ENCODE data around the gene HOXD13. TPM values are rescaled to one million over a fixed set of nuclear protein-coding genes. Genes with fewer than 3 reads are reported as not detected.

Gene HOXD13
- total and polyA plus RNA-seq, 2 donors (not counting 1 experiment from before 2014, with no cell fraction given) = not detected

GRCh38 chr2:176132205-176133171 is 40.0 kb downstream of the HOXD13 start:
- TF ChIP-seq, protein P1, sequence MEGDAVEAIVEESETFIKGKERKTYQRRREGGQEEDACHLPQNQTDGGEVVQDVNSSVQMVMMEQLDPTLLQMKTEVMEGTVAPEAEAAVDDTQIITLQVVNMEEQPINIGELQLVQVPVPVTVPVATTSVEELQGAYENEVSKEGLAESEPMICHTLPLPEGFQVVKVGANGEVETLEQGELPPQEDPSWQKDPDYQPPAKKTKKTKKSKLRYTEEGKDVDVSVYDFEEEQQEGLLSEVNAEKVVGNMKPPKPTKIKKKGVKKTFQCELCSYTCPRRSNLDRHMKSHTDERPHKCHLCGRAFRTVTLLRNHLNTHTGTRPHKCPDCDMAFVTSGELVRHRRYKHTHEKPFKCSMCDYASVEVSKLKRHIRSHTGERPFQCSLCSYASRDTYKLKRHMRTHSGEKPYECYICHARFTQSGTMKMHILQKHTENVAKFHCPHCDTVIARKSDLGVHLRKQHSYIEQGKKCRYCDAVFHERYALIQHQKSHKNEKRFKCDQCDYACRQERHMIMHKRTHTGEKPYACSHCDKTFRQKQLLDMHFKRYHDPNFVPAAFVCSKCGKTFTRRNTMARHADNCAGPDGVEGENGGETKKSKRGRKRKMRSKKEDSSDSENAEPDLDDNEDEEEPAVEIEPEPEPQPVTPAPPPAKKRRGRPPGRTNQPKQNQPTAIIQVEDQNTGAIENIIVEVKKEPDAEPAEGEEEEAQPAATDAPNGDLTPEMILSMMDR (conservative IDR thresholded peaks at IDR 0.05 in 1 of 2, IDR thresholded peaks at IDR 0.05 in 1 of 2; ENCODE audit: low read depth in 1 of 2, low read length in 2 of 2) = no peak
- peak; percentile 73 for TF ChIP-seq EZH2 (IDR thresholded peaks at IDR 0.05; ENCODE audit: low read length, missing control alignments)
- no peaks in the 10 kb centered on the region for H4K20me1 ChIP-seq (ENCODE audit: control insufficient read depth, extremely low read depth, insufficient read depth, low read length)
- peak overlapping the region; percentile 58 for H3K4me2 ChIP-seq (ENCODE audit: extremely low read depth, insufficient read depth, low read length)
- DNase-seq (ENCODE audit: low read depth in 2 of 2) = peak in 1 of 2 donors; percentile 47
- no peaks in the 10 kb centered on the region for H3K9me3 ChIP-seq (ENCODE audit: control insufficient read depth, insufficient read depth, low read depth, low read length)
- no peaks in the 10 kb centered on the region for H3K4me1 ChIP-seq (ENCODE audit: control insufficient read depth, extremely low read depth, insufficient read depth, low read length)
- H2AFZ ChIP-seq (ENCODE audit: low read length) = no peak overlapping the region
- H3K9ac ChIP-seq (ENCODE audit: insufficient read depth, low read length) = no peak overlapping the region
- H3K36me3 ChIP-seq (ENCODE audit: control insufficient read depth, insufficient read depth, low read length) = no peaks in the 10 kb centered on the region
- peak overlapping the region in 2 of 4 experiments; percentile 23 to 47 for H3K4me3 ChIP-seq (replicated peaks in 1 of 4; ENCODE audit: control extremely low read depth in 1 of 4, insufficient read depth in 1 of 4, low read depth in 3 of 4, low read length in 4 of 4)
- H3K27ac ChIP-seq (ENCODE audit: insufficient read depth, low read length) = no peak overlapping the region
- peaks cover 83% of the 10 kb centered on the region for H3K27me3 ChIP-seq (ENCODE audit: control insufficient read depth, insufficient read depth, low read length)
- H3K79me2 ChIP-seq (ENCODE audit: control insufficient read depth, insufficient read depth, low read length) = no peaks in the 10 kb centered on the region

- Histone ChIP-seq H3K4me1 (ENCODE audit: control insufficient read depth, extremely low read depth, insufficient read depth, low read length) (no peaks in the 10 kb centered on the region), H3K79me2 (ENCODE audit: control insufficient read depth, insufficient read depth, low read length) (no peaks in the 10 kb centered on the region), H3K36me3 (ENCODE audit: control insufficient read depth, insufficient read depth, low read length) (no peaks in the 10 kb centered on the region), H3K4me3 (replicated peaks in 1 of 4; ENCODE audit: control extremely low read depth in 1 of 4, insufficient read depth in 1 of 4, low read depth in 3 of 4, low read length in 4 of 4) (no peak overlapping the region), H2AFZ (ENCODE audit: low read length) (no peak overlapping the region), H3K27ac (ENCODE audit: insufficient read depth, low read length) (no peak overlapping the region), H3K9me3 (ENCODE audit: control insufficient read depth, insufficient read depth, low read depth, low read length) (no peaks in the 10 kb centered on the region), H3K4me2 (ENCODE audit: extremely low read depth, insufficient read depth, low read length) (no peak overlapping the region), H4K20me1 (ENCODE audit: control insufficient read depth, extremely low read depth, insufficient read depth, low read length) (no peaks in the 10 kb centered on the region), H3K27me3 (ENCODE audit: control insufficient read depth, insufficient read depth, low read length) (peaks cover 86% of the 10 kb centered on the region), H3K9ac (ENCODE audit: insufficient read depth, low read length) (no peak overlapping the region)
- DNase-seq (ENCODE audit: low read depth in 2 of 2) = no peak
- TF ChIP-seq EZH2 (IDR thresholded peaks at IDR 0.05; ENCODE audit: low read length, missing control alignments) = no peak
- TF ChIP-seq, protein P1 (conservative IDR thresholded peaks at IDR 0.05 in 1 of 2, IDR thresholded peaks at IDR 0.05 in 1 of 2; ENCODE audit: low read depth in 1 of 2, low read length in 2 of 2) = no peak
Observed at GRCh38 chr2:176133389-176133788, 40.9 kb downstream of the HOXD13 start.

DNA sequence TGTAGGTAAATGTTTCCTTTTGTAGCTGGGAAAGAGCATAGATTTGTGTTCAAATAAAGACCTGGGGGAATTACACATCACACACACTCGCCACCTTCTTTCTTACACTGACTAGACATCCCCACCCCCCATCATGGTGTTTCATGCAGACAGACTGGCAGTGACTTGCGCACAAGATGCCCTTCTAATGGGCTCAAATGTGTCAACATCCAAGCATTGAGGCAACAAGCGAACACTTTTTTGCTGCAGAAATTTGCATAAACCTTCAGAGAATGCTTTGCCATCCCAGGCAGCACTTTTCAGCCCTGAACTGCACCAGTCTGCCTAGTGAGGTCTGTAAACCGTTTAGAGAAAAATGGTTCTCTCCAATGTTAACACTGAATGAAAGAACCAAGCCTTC is 41.5 kb downstream of the HOXD13 start:
- Histone ChIP-seq H3K79me2 (ENCODE audit: control insufficient read depth, insufficient read depth, low read length) (no peaks in the 10 kb centered on the region), H3K4me2 (ENCODE audit: extremely low read depth, insufficient read depth, low read length) (no peak overlapping the region), H3K9ac (ENCODE audit: insufficient read depth, low read length) (no peak overlapping the region), H3K36me3 (ENCODE audit: control insufficient read depth, insufficient read depth, low read length) (no peaks in the 10 kb centered on the region), H3K4me1 (ENCODE audit: control insufficient read depth, extremely low read depth, insufficient read depth, low read length) (no peaks in the 10 kb centered on the region), H3K27me3 (ENCODE audit: control insufficient read depth, insufficient read depth, low read length) (peaks cover 87% of the 10 kb centered on the region), H3K9me3 (ENCODE audit: control insufficient read depth, insufficient read depth, low read depth, low read length) (no peaks in the 10 kb centered on the region), H2AFZ (ENCODE audit: low read length) (no peak overlapping the region), H4K20me1 (ENCODE audit: control insufficient read depth, extremely low read depth, insufficient read depth, low read length) (no peaks in the 10 kb centered on the region), H3K4me3 (replicated peaks in 1 of 4; ENCODE audit: control extremely low read depth in 1 of 4, insufficient read depth in 1 of 4, low read depth in 3 of 4, low read length in 4 of 4) (no peak overlapping the region), H3K27ac (ENCODE audit: insufficient read depth, low read length) (no peak overlapping the region)
- DNase-seq (ENCODE audit: low read depth in 2 of 2) = no peak
- TF ChIP-seq, protein P1 (conservative IDR thresholded peaks at IDR 0.05 in 1 of 2, IDR thresholded peaks at IDR 0.05 in 1 of 2; ENCODE audit: low read depth in 1 of 2, low read length in 2 of 2) = no peak
- TF ChIP-seq EZH2 (IDR thresholded peaks at IDR 0.05; ENCODE audit: low read length, missing control alignments) = no peak

Data from fibroblast of lung (primary cell).